Erythroblast (primary cell): Measurements from ENCODE around the gene LAMA4.

Experiments
- GATA1 ChIP-seq: IDR thresholded peaks from 2 replicates; pipeline ENCODE4 v1.6.1; 2011; ENCODE audit warnings: low read depth, mild to moderate bottlenecking, control low read depth, low read length, moderate library complexity
- POLR2A ChIP-seq: IDR thresholded peaks from 2 replicates; pipeline ENCODE4 v1.6.1; 2011; ENCODE audit warnings: mild to moderate bottlenecking, low read length

DNA sequence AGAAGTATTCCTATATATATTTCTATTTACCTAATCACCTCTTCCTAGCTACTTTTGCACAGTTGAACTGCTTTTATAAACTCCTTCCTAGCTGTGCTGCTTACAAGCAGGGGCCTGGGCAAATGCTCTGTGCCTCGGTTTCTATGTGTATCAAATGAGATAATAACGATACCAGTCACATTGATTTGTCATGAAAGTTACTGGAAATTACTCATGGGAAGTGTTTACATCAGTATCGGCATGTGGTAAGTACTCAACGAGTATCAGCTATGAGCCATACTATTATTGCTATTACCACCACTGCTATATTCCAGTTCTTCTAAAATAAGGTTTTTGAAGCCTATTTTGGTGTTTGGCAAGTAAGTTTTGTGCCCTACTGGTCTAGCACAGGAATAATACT lies 4.9 kb downstream of the LAMA4 start:
- TF ChIP-seq POLR2A: no peak
- TF ChIP-seq GATA1: no peak
